CD4-positive, alpha-beta T cell treated with Interleukin-6 at 100 ng/mL for 8 hours (primary cell): ENCODE measurements around the gene IQCF5.
"Not testable (repeated sequence)": the region's sequence is repeated elsewhere in the genome, so short reads cannot be mapped to it uniquely, and the experiment has no call there.

Experiments
- DNase-seq: peaks from one replicate; pipeline ENCODE4 v3.0.0-alpha.2; 2020; ENCODE audit warnings: mixed read lengths, low spot score

IQCF5 gene

DNA sequence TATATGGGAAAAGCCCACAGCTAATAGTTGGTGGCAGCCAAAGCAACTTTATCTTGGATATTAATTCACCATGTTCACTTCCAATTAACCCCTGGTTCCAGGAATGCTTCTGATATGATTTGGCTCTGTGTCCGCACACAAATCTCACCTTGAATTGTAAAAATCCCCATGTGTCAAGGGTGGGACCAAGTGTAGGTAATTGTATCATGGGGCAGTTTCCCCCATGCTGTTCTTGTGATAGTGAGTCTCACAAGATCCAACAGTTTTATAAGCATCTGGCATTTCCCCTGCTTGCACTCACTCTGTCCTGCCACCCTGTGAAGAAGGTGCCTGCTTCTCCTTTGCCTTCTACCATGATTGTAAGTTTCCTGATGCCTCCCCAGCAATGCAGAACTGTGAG is 6.5 kb downstream of the IQCF5 start:
- DNase-seq, result not testable (repeated sequence)

DNA sequence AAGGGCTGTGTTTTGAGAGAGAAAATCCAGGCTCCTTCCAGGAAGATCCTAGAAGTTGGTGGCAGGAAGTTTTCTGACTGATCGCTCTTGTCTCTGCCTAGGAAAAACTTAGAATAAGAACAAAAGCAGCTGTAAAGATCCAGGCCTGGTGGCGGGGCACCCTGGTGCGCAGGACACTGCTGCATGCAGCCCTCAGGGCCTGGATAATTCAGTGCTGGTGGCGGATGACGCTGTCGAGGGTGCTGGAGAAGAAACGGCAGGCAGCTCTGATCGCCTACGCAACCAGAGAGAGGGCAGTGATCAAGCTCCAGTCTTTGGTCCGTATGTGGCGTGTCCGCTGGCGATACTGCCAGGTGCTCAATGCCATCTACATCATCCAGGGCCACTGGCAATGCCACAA is 12.5 kb downstream of the IQCF5 start:
- no peak for DNase-seq

GRCh38 chr3:51860703-51861665 is 14.4 kb downstream of the IQCF5 start, which contains the start of gene IQCF2:
TSS of gene IQCF2 (plus strand) at chr3:51861615. CDS start at chr3:51861667, 52 bp downstream.
- no peak for DNase-seq

- DNase-seq, result not testable (repeated sequence)
These were observed 20.0 kb downstream of the IQCF5 start for GRCh38 chr3:51855411-51855810.

- DNase-seq, result no peak
These were observed 30.3 kb downstream of the IQCF5 start for GRCh38 chr3:51845129-51845528.

- DNase-seq, result no peak
These were observed 38.8 kb downstream of the IQCF5 start for GRCh38 chr3:51836606-51837005.

GRCh38 chr3:51830836-51831385 is 44.5 kb downstream of the IQCF5 start:
- DNase-seq, result no peak

GRCh38 chr3:51830345-51830744 is 45.1 kb downstream of the IQCF5 start:
- DNase-seq, result no peak

GRCh38 chr3:51828297-51828696 is 47.1 kb downstream of the IQCF5 start:
- DNase-seq, result no peak
